GM21723 (cell line): ENCODE data around the gene MSH3.
"Not testable (repeated sequence)": the region's sequence is repeated elsewhere in the genome, so short reads cannot be mapped to it uniquely, and the experiment has no call there.

Experiments
- ATAC-seq: cut with Tn5 transposase; IDR thresholded peaks from one replicate; pipeline ENCODE4 v1.9.1; 2021; ENCODE audit warnings: mild to moderate bottlenecking, moderate library complexity; ENCODE audit not compliant: unreplicated experiment

Gene MSH3

DNA sequence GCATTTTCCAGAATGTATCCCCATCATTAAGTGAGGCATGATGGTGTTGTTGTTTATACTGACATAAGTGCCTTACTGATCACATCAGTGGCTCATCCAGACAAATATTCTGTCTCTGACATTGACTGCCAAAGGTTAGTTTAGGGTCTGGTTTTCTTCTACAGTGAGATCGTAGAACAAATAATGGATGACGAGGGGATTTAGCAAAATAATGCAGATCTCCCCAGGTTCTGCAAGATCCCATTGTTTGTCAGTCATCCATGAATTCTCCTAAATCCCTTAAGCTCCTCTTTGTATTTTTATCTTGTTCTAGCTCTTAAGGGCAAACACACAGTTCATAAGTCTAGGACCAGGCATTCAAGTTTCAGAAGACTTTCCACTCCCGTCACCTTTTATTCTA lies 93.5 kb downstream of the MSH3 start:
- ATAC-seq, result no peak

DNA sequence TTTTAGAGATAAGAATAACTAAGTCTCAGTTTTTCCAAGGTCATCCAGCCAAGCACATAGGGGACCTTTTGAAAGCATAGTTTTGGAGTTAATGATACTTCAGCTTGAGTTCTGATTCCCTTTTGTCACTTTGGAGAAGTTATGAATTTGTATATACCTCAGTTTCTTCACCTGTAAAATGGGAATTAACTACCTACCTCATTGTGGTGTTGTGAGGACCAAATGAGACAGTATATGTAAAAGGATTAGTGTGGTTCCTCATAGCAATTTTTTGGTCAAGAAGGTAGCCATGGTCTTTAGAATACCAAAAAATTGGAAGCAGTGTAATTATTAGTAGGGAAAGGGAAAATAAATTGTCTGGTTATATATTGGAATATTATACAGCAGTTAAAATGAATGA lies 98.0 kb downstream of the MSH3 start:
- no peak for ATAC-seq

- no peak for ATAC-seq
Measured at GRCh38 chr5:80753712-80754111, 99.3 kb downstream of the MSH3 start.

- peak; percentile 57 for ATAC-seq
Measured at GRCh38 chr5:80754900-80755299, 100.4 kb downstream of the MSH3 start.

DNA sequence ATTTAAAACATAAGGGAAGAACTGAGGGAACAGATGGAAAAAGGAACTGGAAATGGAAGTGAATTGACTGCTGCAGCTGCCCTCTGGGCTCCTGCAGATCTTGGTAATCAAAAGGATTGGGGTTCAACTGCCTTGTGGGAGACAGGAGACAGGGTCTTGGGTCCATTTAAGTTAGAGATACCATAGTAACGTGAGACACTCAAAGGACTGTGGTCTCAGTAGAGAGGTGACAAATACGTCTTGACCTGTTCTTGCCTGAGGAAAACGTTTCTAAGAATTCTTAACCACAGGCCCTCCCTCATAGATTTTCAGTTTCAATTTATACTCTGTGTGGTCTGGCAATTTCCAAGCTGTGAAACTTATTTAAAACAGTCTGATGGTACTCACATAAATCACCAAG lies 101.2 kb downstream of the MSH3 start:
- ATAC-seq, result peak; percentile 99

DNA sequence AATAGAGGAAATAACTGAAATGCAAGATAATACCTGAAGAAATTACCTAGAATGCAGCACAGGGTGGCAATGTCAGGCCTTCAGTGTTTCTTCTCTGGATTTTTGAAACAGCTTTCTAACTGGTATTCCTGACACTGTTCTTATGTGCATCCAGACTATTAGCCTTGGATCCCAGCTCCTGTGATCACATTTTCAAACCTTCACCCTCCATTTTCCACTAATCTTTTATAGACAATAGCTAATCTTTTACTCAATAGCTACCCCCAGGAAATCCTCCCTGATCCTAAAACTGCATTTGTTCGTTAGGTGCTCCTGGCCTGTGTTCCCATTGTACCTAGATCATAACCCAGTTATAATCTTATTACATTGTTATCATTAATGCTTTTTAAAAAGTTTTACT lies 101.8 kb downstream of the MSH3 start:
- ATAC-seq, result no peak

DNA sequence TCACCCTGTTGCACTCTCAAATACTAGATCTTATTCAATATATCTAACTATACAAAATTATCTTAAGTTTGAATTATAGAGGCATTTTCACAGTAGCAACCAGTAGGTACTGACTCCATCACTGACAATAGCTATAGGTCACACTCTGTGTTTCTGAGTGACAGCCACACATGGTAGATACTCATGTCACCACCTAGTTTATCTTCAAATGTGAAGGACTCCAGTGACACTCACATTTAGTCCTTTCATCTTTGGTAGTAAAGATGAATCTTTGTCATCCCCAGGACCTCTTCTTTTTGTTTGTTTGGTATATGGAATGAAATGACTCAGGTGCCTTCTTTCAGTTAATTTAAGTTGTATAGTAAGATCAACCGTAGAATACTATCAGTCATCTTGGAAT lies 102.8 kb downstream of the MSH3 start:
- ATAC-seq, result no peak

GRCh38 chr5:80759866-80760577 lies 105.6 kb downstream of the MSH3 start:
- ATAC-seq, result no peak

DNA sequence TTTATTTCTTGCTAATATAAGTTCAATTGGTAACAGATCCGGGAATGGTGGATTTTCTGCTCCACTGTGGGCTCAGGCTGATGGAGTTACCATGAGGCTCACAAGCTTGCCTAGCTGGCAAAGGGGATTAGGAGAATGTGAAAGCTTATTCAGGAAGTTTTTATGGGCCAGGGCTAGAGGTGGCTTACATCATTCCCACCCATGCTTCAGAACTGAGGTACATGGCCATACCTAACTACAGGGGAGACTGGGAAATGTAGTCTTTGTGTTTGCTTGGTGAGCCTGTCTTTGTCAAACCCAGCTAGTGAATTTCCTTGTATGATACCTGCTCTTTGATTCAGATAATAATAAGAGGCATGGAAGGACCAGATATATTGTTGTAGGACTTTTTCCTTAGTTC lies 106.2 kb downstream of the MSH3 start:
- no peak for ATAC-seq

DNA sequence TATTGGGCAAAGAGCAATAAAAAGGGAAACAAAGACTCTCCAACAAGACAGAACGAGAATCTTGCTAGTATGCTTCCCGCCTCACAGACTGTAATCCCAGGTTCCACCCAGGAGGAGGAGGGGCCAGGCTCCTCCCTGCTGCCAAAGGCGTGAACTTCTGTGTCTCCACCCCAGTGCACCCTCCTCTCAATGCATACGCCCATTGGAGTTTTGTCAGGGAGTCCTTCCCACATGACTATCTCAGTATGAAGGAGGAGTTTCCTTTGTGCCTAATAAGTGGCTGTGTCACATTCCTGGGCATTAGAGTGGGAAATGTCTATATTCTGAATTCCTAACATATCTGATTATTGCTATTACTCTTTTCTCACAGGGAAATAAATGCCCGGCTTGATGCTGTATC lies 106.7 kb downstream of the MSH3 start:
- no peak for ATAC-seq

- ATAC-seq, result no peak
Measured at GRCh38 chr5:80761966-80762365, 107.5 kb downstream of the MSH3 start.

DNA sequence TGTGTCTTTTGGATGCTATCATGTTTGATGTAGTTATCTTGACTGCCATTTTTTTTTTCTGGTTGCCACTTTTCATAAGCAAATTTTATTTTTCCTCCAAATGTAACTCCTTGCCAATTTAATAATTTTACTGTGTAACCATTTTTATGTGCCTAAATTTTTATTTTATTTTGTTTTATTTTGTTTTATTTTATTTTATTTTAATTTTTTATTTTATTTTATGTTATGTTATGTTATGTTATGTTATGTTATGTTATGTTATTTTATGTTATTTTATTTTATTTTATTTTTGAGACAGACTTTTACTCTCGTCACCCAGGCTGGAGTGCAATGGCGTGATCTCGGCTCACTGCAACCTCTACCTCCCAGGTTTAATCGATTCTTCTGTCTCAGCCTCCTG lies 108.1 kb downstream of the MSH3 start:
- no peak for ATAC-seq

DNA sequence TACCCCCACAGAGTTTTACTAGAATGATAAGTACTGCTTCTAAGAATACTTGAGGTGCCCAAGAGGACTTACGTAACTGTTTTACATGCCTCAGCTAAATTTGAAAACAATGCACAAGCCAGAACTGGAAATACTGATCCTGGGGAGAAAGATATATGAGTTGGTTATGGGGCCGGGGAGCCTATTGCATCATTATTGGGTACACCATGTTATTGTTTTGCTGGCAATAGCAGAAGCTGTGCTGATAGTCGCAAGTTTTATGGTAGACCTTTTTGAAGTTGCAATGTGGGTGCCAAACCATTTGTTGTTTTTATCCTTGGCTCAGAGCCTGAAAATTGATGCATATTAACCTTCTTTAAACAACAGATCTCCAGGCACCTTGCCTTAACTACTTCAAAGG lies 108.8 kb downstream of the MSH3 start:
- no peak for ATAC-seq

DNA sequence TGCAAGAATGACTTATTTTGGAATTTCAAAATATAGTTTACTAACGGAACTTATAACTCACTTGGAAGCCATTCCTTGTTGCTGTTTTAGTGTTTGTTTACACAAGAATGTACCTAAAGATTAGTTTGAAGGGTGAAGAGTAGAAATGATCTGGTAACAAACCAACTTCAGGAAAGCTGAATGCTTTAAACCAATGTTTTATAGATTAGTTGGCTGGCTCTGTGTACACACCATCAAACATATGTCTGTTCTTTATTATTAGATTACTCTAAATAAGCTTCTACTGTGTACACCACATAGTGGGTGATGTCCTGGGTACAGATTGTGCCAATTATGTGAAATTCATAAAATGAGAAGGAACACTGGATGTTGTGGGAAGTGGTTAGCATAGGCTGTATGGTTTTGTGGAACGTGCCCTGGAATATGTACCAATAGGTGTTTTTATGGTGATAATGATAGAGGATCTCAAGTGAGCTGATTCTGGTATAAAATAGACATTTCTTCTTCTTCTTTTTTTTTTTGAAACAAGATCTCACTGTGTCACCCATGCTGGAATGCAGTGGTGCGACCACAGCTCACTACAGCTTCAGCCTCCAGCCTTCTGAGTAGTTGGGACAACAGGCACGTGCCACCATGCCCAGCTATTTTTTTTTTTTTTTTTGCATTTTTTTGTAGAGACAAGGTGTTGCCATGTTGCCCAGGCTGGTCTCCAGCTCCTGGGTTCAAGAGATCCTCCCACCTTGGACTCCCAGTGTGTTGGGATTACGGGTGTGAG lies 109.6 kb downstream of the MSH3 start:
- ATAC-seq, result no peak

- no peak for ATAC-seq
Measured at GRCh38 chr5:80764786-80765185, 110.3 kb downstream of the MSH3 start.

- no peak for ATAC-seq
Measured at GRCh38 chr5:80777347-80778287, 123.2 kb downstream of the MSH3 start.

DNA sequence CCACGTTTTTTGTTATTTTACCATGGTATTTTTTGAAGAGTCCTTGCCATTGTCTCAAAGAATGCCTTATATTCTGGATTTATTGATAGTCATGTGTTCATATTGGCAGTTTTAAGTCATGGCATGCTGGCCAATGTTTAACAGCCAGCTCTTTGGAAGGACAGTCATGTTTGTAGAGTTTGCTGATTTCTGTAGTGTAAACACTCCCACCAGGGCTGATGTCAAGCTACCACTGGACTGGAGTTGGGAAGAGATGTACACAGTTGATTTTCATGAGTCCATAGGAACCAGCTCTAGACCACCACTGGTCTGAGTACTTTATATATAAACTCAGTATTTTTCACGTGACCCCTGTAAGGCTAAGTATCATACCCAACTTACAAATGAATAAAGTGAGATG lies 125.6 kb downstream of the MSH3 start:
- no peak for ATAC-seq

DNA sequence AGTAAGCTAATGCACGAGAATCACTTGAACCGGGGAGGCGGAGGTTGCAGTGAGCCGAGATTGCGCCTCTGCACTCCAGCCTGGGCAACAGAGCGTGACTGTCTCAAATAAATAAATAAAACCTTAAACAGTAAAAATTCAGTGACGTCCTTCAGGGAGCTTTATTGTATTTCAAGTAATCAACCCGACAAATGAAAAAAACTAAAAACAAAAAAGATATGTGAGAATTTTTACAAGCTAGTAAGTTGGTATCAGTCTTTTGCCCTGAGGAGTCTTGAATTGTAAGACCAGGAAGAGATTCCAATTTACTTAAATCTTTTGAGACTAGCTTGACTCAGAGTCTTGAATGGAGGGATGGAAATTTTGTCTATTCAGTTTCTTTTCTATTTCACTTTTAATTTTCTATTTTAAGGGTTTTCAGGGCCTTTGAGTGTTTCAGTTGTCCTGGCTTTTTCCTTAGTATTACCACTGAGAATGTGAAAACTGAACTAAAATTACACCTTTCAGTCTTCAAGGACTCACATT lies 126.4 kb downstream of the MSH3 start:
- no peak for ATAC-seq

- ATAC-seq, result no peak
Measured at GRCh38 chr5:80781356-80781755, 126.9 kb downstream of the MSH3 start.

DNA sequence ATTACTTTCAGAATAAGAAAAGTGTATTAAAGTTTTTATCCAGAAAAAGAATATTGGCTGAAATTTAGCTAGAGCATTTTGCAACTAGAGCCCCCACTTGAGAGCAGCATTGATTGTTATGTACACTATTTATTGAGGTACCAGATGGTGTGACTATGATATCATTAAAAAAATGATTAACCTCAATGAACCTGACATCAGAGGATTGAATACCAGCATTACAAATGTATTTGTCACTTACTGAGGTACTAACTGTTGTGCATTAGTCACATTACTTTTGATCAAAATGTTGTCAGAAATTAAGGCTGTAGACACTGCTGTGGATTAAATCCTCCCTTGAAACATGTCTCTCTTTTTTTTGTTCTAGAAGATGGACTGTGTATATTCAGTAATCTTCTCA lies 128.2 kb downstream of the MSH3 start:
- ATAC-seq, result no peak

DNA sequence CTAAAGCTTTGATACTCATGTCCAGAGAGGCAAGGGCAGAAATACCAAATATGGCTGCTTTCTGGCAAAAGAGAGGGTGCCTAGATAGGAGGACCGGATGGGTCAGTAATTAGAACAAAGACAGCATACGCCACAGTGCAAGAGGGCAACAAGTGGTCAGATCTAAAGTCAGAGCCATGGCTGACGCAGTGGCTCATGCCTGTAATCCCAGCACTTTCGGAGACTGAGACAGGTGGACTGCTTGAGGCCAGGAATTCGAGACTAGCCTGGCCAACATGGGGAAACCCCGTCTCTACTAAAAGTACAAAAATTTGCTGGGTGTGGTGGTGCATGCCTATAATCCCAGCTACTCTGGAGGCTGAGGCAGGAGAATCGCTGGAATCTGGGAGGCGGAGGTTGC lies 129.3 kb downstream of the MSH3 start:
- not testable (repeated sequence) for ATAC-seq
